ENCODE measurements around the gene MLX. TPM values are rescaled to one million over a fixed set of nuclear protein-coding genes. Genes with fewer than 3 reads are reported as not detected.

Gene MLX, protein sequence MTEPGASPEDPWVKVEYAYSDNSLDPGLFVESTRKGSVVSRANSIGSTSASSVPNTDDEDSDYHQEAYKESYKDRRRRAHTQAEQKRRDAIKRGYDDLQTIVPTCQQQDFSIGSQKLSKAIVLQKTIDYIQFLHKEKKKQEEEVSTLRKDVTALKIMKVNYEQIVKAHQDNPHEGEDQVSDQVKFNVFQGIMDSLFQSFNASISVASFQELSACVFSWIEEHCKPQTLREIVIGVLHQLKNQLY
- 10 to 100 TPM; 36.8 to 38.3 TPM for polyA plus RNA-seq

DNA sequence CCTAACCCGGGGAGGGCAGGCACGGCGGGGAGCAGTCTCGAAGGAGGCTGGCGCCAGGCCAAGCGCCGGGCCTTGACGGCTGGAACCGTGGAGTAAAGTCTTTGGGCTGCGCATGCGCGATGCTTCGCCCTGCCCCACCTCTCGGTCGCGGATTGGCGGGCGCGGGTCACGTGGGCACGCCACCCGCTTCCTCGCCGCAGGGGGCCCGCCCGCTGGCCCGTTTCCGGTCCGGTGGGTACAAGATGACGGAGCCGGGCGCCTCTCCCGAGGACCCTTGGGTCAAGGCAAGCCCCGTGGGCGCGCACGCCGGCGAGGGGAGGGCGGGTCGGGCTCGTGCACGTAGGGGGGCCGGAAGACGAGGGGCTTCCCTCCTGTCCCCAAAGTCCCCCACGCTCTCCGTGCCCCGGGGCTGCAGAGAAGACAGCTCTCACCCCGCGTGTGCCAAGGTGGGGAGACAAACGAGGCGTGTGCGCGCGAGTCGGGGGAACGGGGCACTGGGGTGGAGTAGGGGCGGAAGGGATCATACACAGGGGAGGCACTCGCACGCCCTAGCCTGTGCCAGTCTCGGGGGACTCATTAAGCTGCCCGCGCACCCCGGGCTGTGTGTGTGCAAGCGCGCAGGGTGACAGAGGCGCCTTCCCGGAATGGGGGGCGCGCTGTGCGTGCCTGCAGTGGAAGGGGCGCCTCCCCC lies at the start of gene MLX:
MLX (plus strand) TSS at position 218 of the 691 bp plus-strand sequence; CDS start at position 243, 25 bp downstream.
- WGBS, 2 donors = 0 to 1% methylated on average over 70 to 72 of the region's 72 CpGs

DNA sequence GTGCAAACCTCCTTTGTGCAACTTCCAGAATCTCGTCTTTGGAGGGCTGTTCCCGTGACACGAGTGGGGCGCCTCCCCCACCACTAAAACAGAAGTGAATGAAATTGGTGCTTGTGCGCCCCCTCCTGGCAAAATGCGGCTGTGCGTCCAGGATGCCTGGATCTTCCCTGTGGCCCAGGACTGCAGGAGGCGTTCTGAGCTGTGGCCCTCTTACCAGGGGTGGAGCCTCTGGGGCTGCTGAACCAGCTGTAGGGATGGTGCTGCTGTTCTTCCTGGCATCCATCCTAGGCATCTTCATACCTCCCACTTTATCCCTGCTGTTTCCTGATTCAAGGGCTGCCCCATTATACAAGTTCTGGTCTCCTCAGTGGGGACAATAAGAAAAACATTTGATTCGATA lies 49.4 kb upstream of the MLX start:
- no peaks in the 10 kb centered on the region for H3K9me3 ChIP-seq (ENCODE audit: control insufficient read depth in 2 of 2, insufficient read depth in 1 of 2, low read depth in 1 of 2, low read length in 1 of 2)
- H3K36me3 ChIP-seq (ENCODE audit: control insufficient read depth in 2 of 2, insufficient read depth in 2 of 2, low read length in 1 of 2) = peaks cover 9 to 15% of the 10 kb centered on the region in 2 donors
- 8 to 12% methylated on average over 9 of the region's 9 CpGs for WGBS, 2 donors
- peak overlapping the region; percentile 75 to 87 for H3K27ac ChIP-seq (ENCODE audit: low read depth in 2 of 2, low read length in 1 of 2)
- H3K27me3 ChIP-seq (ENCODE audit: control insufficient read depth in 1 of 2, insufficient read depth in 2 of 2, low read length in 2 of 2) = no peaks in the 10 kb centered on the region
- no peak overlapping the region for H3K4me3 ChIP-seq (ENCODE audit: low read depth in 1 of 2, low read length in 2 of 2)
- peaks cover 4 to 25% of the 10 kb centered on the region in 2 donors for H3K4me1 ChIP-seq (ENCODE audit: control insufficient read depth in 2 of 2, insufficient read depth in 2 of 2, low read length in 1 of 2)

More for the DNA sequence above, at the start of gene MLX:
- H3K4me1 ChIP-seq (ENCODE audit: control insufficient read depth in 2 of 2, insufficient read depth in 2 of 2, low read length in 1 of 2) = peaks cover 13 to 32% of the 10 kb centered on the region in 2 donors
- peak within 1 kb of the TSS; percentile 74 to 92 for H3K4me3 ChIP-seq (ENCODE audit: low read depth in 1 of 2, low read length in 2 of 2)
- no peaks in the 10 kb centered on the region for H3K27me3 ChIP-seq (ENCODE audit: control insufficient read depth in 1 of 2, insufficient read depth in 2 of 2, low read length in 2 of 2)
- H3K9me3 ChIP-seq (ENCODE audit: control insufficient read depth in 2 of 2, insufficient read depth in 1 of 2, low read depth in 1 of 2, low read length in 1 of 2) = no peaks in the 10 kb centered on the region
- H3K27ac ChIP-seq (ENCODE audit: low read depth in 2 of 2, low read length in 1 of 2) = peak within 1 kb of the TSS; percentile 94 to 97
- H3K36me3 ChIP-seq (ENCODE audit: control insufficient read depth in 2 of 2, insufficient read depth in 2 of 2, low read length in 1 of 2) = peaks cover 26 to 42% of the 10 kb centered on the region in 2 donors

DNA sequence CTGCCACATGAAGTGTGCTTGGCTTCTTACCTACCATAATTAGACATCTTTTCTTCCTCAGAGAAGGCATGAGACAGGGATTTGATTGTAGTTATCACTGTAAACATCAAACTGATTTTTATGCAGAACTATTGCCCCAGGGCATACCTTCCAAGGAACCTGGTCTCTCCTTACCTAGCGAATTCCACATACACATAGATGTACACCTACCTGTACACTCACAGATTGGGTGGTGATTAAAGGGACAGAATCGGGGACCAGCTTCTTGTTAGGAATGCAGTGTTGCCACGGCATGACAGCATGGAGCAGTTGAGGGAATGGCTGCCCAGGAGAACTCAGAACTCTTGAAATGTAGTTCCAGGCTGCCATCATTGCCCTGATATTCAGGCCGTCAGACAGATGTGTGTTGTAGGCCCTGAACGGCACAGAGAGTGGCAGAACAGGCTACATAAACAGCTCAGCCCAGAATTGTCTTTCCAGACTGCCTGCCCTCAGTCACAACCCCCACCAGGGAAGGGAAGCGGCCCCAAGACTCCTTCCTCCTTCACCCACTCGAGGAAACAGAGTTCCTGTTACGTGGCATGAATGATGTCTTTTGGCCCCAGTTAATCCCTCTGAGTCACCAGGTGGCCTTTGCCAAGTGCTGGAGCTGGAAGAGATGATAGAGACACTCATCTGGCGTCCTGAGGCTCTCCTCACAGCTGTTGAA lies 48.7 kb upstream of the MLX start:
- no peaks in the 10 kb centered on the region for H3K9me3 ChIP-seq (ENCODE audit: control insufficient read depth in 2 of 2, insufficient read depth in 1 of 2, low read depth in 1 of 2, low read length in 1 of 2)
- peak overlapping the region; percentile 87 to 97 for H3K27ac ChIP-seq (ENCODE audit: low read depth in 2 of 2, low read length in 1 of 2)
- H3K27me3 ChIP-seq (ENCODE audit: control insufficient read depth in 1 of 2, insufficient read depth in 2 of 2, low read length in 2 of 2) = no peaks in the 10 kb centered on the region
- H3K4me3 ChIP-seq (ENCODE audit: low read depth in 1 of 2, low read length in 2 of 2) = no peak overlapping the region
- peaks cover 4 to 25% of the 10 kb centered on the region in 2 donors for H3K4me1 ChIP-seq (ENCODE audit: control insufficient read depth in 2 of 2, insufficient read depth in 2 of 2, low read length in 1 of 2)
- H3K36me3 ChIP-seq (ENCODE audit: control insufficient read depth in 2 of 2, insufficient read depth in 2 of 2, low read length in 1 of 2) = peaks cover 9 to 20% of the 10 kb centered on the region in 2 donors
- 18 to 26% methylated on average over 9 of the region's 9 CpGs for WGBS, 2 donors

DNA sequence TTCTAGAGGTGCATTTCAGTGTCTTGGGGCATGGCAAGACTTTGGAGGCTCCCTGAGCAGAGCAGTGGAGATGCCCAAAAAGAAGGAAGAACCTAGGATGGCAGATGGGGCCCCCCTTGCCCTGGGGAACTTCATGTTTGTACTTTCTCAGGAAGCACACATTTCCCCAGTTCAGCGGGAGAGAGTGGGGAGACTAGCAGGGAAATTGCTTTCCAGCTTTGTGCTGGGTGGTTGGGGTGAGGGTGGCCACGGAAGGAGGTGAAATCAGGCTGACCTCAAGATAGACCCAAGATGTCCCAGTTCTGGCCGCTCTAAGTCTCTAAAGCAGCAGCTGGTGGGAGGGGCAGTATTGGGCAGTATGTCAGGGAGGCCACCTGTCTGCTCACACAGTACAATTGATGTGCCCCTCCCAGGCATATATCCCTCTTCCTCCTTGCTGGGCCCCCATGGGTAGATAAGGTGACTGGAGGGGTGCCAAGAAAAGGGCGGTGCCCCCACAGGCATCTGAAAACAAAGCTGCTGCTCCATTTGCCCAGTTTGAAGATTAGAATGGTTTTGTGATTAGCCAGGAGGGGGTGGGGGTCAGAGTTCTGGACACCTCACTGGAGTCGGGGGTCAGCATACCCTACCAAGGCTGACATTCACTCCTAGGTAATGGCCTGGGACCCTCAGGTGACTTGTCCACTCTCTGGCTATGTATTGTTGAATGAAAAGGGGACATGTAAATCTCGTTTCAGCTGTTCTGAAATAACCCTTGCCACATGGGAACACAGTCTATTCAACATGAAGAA lies 48.0 kb upstream of the MLX start:
- Histone ChIP-seq H3K27ac (ENCODE audit: low read depth in 2 of 2, low read length in 1 of 2) (peak overlapping the region; percentile 87 to 97), H3K4me3 (ENCODE audit: low read depth in 1 of 2, low read length in 2 of 2) (no peak overlapping the region), H3K27me3 (ENCODE audit: control insufficient read depth in 1 of 2, insufficient read depth in 2 of 2, low read length in 2 of 2) (no peaks in the 10 kb centered on the region), H3K36me3 (ENCODE audit: control insufficient read depth in 2 of 2, insufficient read depth in 2 of 2, low read length in 1 of 2) (peaks cover 9 to 20% of the 10 kb centered on the region in 2 donors), H3K4me1 (ENCODE audit: control insufficient read depth in 2 of 2, insufficient read depth in 2 of 2, low read length in 1 of 2) (peaks cover 4 to 25% of the 10 kb centered on the region in 2 donors), H3K9me3 (ENCODE audit: control insufficient read depth in 2 of 2, insufficient read depth in 1 of 2, low read depth in 1 of 2, low read length in 1 of 2) (no peaks in the 10 kb centered on the region)
- 34 to 38% methylated on average over 6 of the region's 6 CpGs for WGBS, 2 donors

DNA sequence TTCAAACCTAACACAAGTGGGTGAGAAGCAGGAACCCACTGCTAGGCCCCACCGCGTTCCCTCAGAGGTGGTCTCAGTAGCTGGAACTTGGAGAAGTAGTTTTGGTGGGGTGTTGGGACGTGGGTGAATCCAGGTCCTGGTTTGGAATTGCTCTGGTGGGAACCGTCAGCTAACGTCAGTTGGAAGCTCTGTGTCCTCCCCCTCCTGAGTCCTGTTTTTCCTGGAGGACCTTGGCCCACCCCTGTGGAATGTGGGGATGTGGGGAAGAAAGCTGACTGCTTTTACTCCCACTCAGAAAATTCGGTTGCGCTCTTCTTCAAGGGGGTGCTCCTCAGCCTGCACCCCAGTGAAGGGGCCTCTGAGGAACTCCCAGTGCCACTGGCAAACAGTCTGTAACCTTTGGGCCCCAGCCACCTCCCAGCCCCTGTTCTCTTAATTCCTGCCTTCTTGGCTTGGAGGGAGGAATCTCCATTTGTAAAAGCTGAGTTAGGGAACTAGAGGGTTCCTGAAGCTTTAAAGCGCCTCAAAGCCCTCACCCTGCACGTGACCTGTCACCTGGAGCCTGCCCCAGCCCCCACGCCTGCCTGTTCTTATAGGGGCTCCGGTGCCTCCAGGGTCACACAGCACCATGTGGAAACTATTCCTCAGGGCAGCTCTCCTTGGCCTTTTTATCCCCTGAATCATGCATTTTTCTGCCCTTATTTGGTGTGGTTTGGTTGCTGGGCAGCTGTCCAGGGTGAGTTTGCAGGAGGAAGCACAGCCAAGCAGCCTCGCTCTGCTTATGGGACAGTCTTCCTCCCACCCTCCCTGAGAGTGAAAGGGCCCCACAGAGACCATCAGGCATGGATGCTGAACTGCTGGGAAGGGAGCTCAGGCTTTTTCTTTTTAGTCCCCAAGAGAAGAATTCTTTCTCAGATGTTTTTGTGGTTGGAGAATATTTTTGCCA lies 47.1 kb upstream of the MLX start:
- H3K4me1 ChIP-seq (ENCODE audit: control insufficient read depth in 2 of 2, insufficient read depth in 2 of 2, low read length in 1 of 2) = peaks cover 4 to 25% of the 10 kb centered on the region in 2 donors
- H3K27me3 ChIP-seq (ENCODE audit: control insufficient read depth in 1 of 2, insufficient read depth in 2 of 2, low read length in 2 of 2) = no peaks in the 10 kb centered on the region
- H3K4me3 ChIP-seq (ENCODE audit: low read depth in 1 of 2, low read length in 2 of 2) = no peak overlapping the region
- peak overlapping the region; percentile 87 to 97 for H3K27ac ChIP-seq (ENCODE audit: low read depth in 2 of 2, low read length in 1 of 2)
- no peaks in the 10 kb centered on the region for H3K9me3 ChIP-seq (ENCODE audit: control insufficient read depth in 2 of 2, insufficient read depth in 1 of 2, low read depth in 1 of 2, low read length in 1 of 2)
- peaks cover 5 to 12% of the 10 kb centered on the region in 2 donors for H3K36me3 ChIP-seq (ENCODE audit: control insufficient read depth in 2 of 2, insufficient read depth in 2 of 2, low read length in 1 of 2)
- 41 to 46% methylated on average over 12 of the region's 12 CpGs for WGBS, 2 donors

DNA sequence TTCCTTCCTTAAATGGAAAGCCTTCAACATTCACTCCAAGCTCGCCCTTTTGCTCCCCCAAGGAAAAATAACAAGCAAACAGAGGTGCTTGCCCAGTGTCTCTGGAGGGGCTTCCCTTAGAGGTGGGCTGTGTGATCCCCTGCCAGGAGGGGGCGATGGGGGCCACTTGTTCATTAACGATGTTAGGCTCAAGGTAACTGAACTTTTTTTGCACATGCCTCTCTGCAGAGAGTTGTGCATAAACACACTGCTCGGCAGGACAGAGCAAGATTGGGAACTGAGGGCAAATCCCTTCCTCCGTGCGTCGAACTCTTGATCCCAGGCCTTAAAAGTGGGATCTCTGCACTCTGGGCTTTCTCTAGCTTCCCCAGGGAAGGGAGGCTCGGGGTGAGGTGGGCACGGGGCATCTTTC lies 46.4 kb upstream of the MLX start:
- H3K36me3 ChIP-seq (ENCODE audit: control insufficient read depth in 2 of 2, insufficient read depth in 2 of 2, low read length in 1 of 2) = peaks cover 5 to 12% of the 10 kb centered on the region in 2 donors
- H3K9me3 ChIP-seq (ENCODE audit: control insufficient read depth in 2 of 2, insufficient read depth in 1 of 2, low read depth in 1 of 2, low read length in 1 of 2) = no peaks in the 10 kb centered on the region
- WGBS, 2 donors = 51% methylated on average over 9 of the region's 9 CpGs
- H3K27ac ChIP-seq (ENCODE audit: low read depth in 2 of 2, low read length in 1 of 2) = peak overlapping the region; percentile 87 to 88
- H3K4me3 ChIP-seq (ENCODE audit: low read depth in 1 of 2, low read length in 2 of 2) = no peak overlapping the region
- no peaks in the 10 kb centered on the region for H3K27me3 ChIP-seq (ENCODE audit: control insufficient read depth in 1 of 2, insufficient read depth in 2 of 2, low read length in 2 of 2)
- peaks cover 4 to 25% of the 10 kb centered on the region in 2 donors for H3K4me1 ChIP-seq (ENCODE audit: control insufficient read depth in 2 of 2, insufficient read depth in 2 of 2, low read length in 1 of 2)

DNA sequence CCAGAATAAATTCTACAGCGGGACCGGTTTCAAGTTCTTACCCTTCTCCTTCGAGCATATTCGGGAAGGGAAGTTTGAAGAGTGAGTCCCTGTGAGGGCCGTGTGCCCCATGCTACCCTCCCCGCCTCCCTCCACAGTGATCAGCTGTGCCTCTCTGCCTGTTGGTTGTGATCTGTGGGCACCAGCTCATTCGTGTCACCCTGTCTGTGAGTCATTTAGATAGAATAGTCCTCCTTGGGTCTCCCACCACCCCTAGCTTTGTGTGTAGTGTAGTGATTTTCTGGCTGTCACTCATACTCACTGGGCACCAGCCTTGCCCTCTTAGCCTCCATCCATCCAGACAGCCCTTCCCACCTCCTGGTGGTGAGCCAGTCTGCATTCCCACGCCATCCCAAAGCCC lies 45.9 kb upstream of the MLX start:
- H3K4me3 ChIP-seq (ENCODE audit: low read depth in 1 of 2, low read length in 2 of 2) = no peak overlapping the region
- 70 to 71% methylated on average over 8 of the region's 8 CpGs for WGBS, 2 donors
- peaks cover 4 to 12% of the 10 kb centered on the region in 2 donors for H3K36me3 ChIP-seq (ENCODE audit: control insufficient read depth in 2 of 2, insufficient read depth in 2 of 2, low read length in 1 of 2)

DNA sequence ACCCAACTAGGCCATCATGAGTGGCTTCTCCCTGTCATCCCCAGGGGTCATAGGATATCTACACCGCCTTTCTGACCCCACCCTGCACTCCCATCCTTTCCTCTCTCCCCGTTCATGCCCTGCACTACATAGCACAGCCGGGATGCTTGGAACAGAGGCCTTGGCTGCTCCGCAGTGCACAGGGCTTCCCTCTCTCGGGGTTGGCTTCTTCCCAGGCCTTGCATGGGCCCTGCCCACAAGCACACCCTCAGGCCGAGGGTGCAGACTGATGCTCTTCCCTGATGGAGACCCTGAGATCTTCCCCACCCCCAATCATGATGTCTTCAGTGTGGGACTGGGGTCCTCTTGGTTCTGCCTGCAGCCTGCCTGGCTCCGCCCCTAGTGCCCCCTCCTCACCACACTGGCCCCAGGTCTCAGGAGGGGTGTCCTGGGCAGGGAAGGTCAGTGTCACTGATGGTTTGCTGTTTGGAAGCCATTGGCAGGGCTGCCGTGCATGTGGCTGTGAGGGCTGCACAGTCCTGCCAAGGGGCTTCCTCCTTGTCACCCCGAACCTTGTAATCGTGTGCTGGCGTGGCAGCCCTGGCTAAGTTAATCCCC lies 45.1 kb upstream of the MLX start:
- Histone ChIP-seq H3K4me3 (ENCODE audit: low read depth in 1 of 2, low read length in 2 of 2) (no peak overlapping the region), H3K36me3 (ENCODE audit: control insufficient read depth in 2 of 2, insufficient read depth in 2 of 2, low read length in 1 of 2) (peaks cover 0 to 11% of the 10 kb centered on the region in 2 donors), H3K9me3 (ENCODE audit: control insufficient read depth in 2 of 2, insufficient read depth in 1 of 2, low read depth in 1 of 2, low read length in 1 of 2) (no peaks in the 10 kb centered on the region), H3K27me3 (ENCODE audit: control insufficient read depth in 1 of 2, insufficient read depth in 2 of 2, low read length in 2 of 2) (no peaks in the 10 kb centered on the region), H3K27ac (ENCODE audit: low read depth in 2 of 2, low read length in 1 of 2) (peak overlapping the region; percentile 87 to 88), H3K4me1 (ENCODE audit: control insufficient read depth in 2 of 2, insufficient read depth in 2 of 2, low read length in 1 of 2) (peaks cover 4 to 25% of the 10 kb centered on the region in 2 donors)
- 74 to 75% methylated on average over 10 to 11 of the region's 11 CpGs for WGBS, 2 donors

More for the DNA sequence above, 45.9 kb upstream of the MLX start:
- peaks cover 4 to 25% of the 10 kb centered on the region in 2 donors for H3K4me1 ChIP-seq (ENCODE audit: control insufficient read depth in 2 of 2, insufficient read depth in 2 of 2, low read length in 1 of 2)
- H3K27ac ChIP-seq (ENCODE audit: low read depth in 2 of 2, low read length in 1 of 2) = peak overlapping the region; percentile 87 to 88
- H3K27me3 ChIP-seq (ENCODE audit: control insufficient read depth in 1 of 2, insufficient read depth in 2 of 2, low read length in 2 of 2) = no peaks in the 10 kb centered on the region
- no peaks in the 10 kb centered on the region for H3K9me3 ChIP-seq (ENCODE audit: control insufficient read depth in 2 of 2, insufficient read depth in 1 of 2, low read depth in 1 of 2, low read length in 1 of 2)
